D341Med (cell line): Measurements from ENCODE around the gene GGA2.
"Not testable (repeated sequence)": the region's sequence is repeated elsewhere in the genome, so short reads cannot be mapped to it uniquely, and the experiment has no call there.

Experiments used
- DNase-seq: peaks from one replicate; pipeline ENCODE4 v3.0.0; 2012; ENCODE audit warnings: low spot score

GGA2 gene

GRCh38 chr16:23502466-23502865 lies 7.8 kb downstream of the GGA2 start:
- DNase-seq = no peak

GRCh38 chr16:23501291-23501690 lies 9.0 kb downstream of the GGA2 start:
- no peak for DNase-seq

- no peak for DNase-seq
These were observed 9.4 kb downstream of the GGA2 start for GRCh38 chr16:23500862-23501225.

- DNase-seq = no peak
These were observed 10.0 kb downstream of the GGA2 start for GRCh38 chr16:23500212-23500861.

- DNase-seq = no peak
These were observed 10.5 kb downstream of the GGA2 start for GRCh38 chr16:23499801-23500200.

GRCh38 chr16:23498863-23499262 lies 11.4 kb downstream of the GGA2 start:
- no peak for DNase-seq

- DNase-seq = no peak
These were observed 12.8 kb downstream of the GGA2 start for GRCh38 chr16:23497543-23497868.

- no peak for DNase-seq
These were observed 13.3 kb downstream of the GGA2 start for GRCh38 chr16:23496821-23497542.

- no peak for DNase-seq
These were observed 14.6 kb downstream of the GGA2 start for GRCh38 chr16:23495671-23496070.

- no peak for DNase-seq
These were observed 16.1 kb downstream of the GGA2 start for GRCh38 chr16:23494188-23494587.

- no peak for DNase-seq
These were observed 18.6 kb downstream of the GGA2 start for GRCh38 chr16:23491490-23492391.

GRCh38 chr16:23486480-23486879 lies 23.8 kb downstream of the GGA2 start:
- no peak for DNase-seq

GRCh38 chr16:23485841-23486240 lies 24.5 kb downstream of the GGA2 start:
- no peak for DNase-seq

GRCh38 chr16:23485257-23485614 lies 25.1 kb downstream of the GGA2 start:
- DNase-seq = no peak

- DNase-seq = no peak
These were observed 25.6 kb downstream of the GGA2 start for GRCh38 chr16:23484510-23485256.

GRCh38 chr16:23483492-23483891 lies 26.8 kb downstream of the GGA2 start:
- DNase-seq = not testable (repeated sequence)

- DNase-seq = no peak
These were observed 27.5 kb downstream of the GGA2 start for GRCh38 chr16:23482778-23483177.

- DNase-seq = no peak
These were observed 30.0 kb downstream of the GGA2 start for GRCh38 chr16:23480257-23480656.

- no peak for DNase-seq
These were observed 31.2 kb downstream of the GGA2 start for GRCh38 chr16:23479138-23479537.

- no peak for DNase-seq
These were observed 31.7 kb downstream of the GGA2 start for GRCh38 chr16:23478566-23478965.

- DNase-seq = no peak
These were observed 34.0 kb downstream of the GGA2 start for GRCh38 chr16:23476289-23476688.

GRCh38 chr16:23469814-23470213 lies 40.5 kb downstream of the GGA2 start:
- no peak for DNase-seq
